ENCODE results near the gene PPP2R5C.

PPP2R5C gene

GRCh38 chr14:101834800-101835547 lies 73.5 kb downstream of the PPP2R5C start:
- no peak for TF ChIP-seq CTCF (IDR thresholded peaks at IDR 0.05; ENCODE audit: insufficient read depth, low read depth, low read length, missing control alignments)

GRCh38 chr14:101835566-101835965 lies 74.1 kb downstream of the PPP2R5C start:
- DNase-seq (ENCODE audit: low read depth), result no peak
- H3K4me3 ChIP-seq (ENCODE audit: low read length), result no peak overlapping the region
- TF ChIP-seq CTCF (IDR thresholded peaks at IDR 0.05; ENCODE audit: insufficient read depth, low read depth, low read length, missing control alignments), result no peak

More at GRCh38 chr14:101834800-101835547, 73.5 kb downstream of the PPP2R5C start:
- no peak overlapping the region for H3K4me3 ChIP-seq (ENCODE audit: low read length)
- DNase-seq (ENCODE audit: low read depth), result peak; percentile 79

GRCh38 chr14:101836135-101836534 lies 74.6 kb downstream of the PPP2R5C start:
- no peak for DNase-seq (ENCODE audit: low read depth)
- no peak for TF ChIP-seq CTCF (IDR thresholded peaks at IDR 0.05; ENCODE audit: insufficient read depth, low read depth, low read length, missing control alignments)
- H3K4me3 ChIP-seq (ENCODE audit: low read length), result no peak overlapping the region

GRCh38 chr14:101838476-101838875 lies 77.0 kb downstream of the PPP2R5C start:
- no peak overlapping the region for H3K4me3 ChIP-seq (ENCODE audit: low read length)
- no peak for DNase-seq (ENCODE audit: low read depth)
- TF ChIP-seq CTCF (IDR thresholded peaks at IDR 0.05; ENCODE audit: insufficient read depth, low read depth, low read length, missing control alignments), result no peak

GRCh38 chr14:101839236-101839635 lies 77.7 kb downstream of the PPP2R5C start:
- no peak for DNase-seq (ENCODE audit: low read depth)
- TF ChIP-seq CTCF (IDR thresholded peaks at IDR 0.05; ENCODE audit: insufficient read depth, low read depth, low read length, missing control alignments), result no peak
- H3K4me3 ChIP-seq (ENCODE audit: low read length), result no peak overlapping the region

- no peak overlapping the region for H3K4me3 ChIP-seq (ENCODE audit: low read length)
- DNase-seq (ENCODE audit: low read depth), result no peak
- no peak for TF ChIP-seq CTCF (IDR thresholded peaks at IDR 0.05; ENCODE audit: insufficient read depth, low read depth, low read length, missing control alignments)
Observed at GRCh38 chr14:101839661-101840060, 78.2 kb downstream of the PPP2R5C start.
